K562 (cell line): ENCODE measurements around the gene ECT2. TPM values are rescaled to one million over a fixed set of nuclear protein-coding genes. Genes with fewer than 3 reads are reported as not detected.

ENCODE experiments used
- ATAC-seq: fragments of 200-7000 bp; cut with Tn5 transposase; 3 replicates; pipeline ENCODE4 v1.9.1; 2020; ENCODE audit warnings: moderate library complexity
- BruUV-seq: library from RNA; stranded (reverse); fragments of 400-500 nt; replicated peaks from 2 replicates; lab custom pipeline; 2021; lab: Mats Ljungman, UMichigan
- CTCF ChIA-PET: fragments of 300-600 bp; formaldehyde crosslinking; extraction: SDS; loops from one replicate; lab custom pipeline; 2021; ENCODE audit warnings: low intra/inter-chr PET ratio; lab: Yijun Ruan, JAX
- POLR2A ChIA-PET: fragments of 300-600, 350-650 bp; sonication (Branson Sonifier 250); formaldehyde crosslinking; extraction: SDS; loops from one replicate; lab custom pipeline; 2021; ENCODE audit warnings: antibody characterized with exemption, inconsistent platforms; lab: Yijun Ruan, JAX
- DNase-seq, 4 experiments: peaks; one replicate each; pipeline versions ENCODE4 v3.0.0 to v3.0.0-alpha.2; 2011 to 2018; ENCODE audit warnings: low spot score in 3 of 4, mixed read lengths in 3 of 4; ENCODE audit errors: extremely low read depth in 1 of 4
- FAIRE-seq: peaks from 2 replicates; lab custom pipeline; 2011; peaks lifted over from hg19 to GRCh38; lab: Jason Lieb, UNC
- H2AFZ ChIP-seq: 2 replicates; pipeline ENCODE4 v1.6.0; 2011; ENCODE audit warnings: low read depth, low read length, control low read depth, inconsistent platforms
- H3K27ac ChIP-seq: fragments of 200-600 bp; 3 replicates; pipeline ENCODE4 v1.8.0; 2011; ENCODE audit warnings: low read depth, mild to moderate bottlenecking, control low read depth, inconsistent platforms, low read length, moderate library complexity, mixed read lengths; ENCODE audit errors: extremely low read depth
- H3K27me3 ChIP-seq, 2 experiments: fragments of 300-600 bp in 1 of 2; 2 replicates in 1 of 2; 3 replicates in 1 of 2; pipeline versions ENCODE4 v1.6.0 to v1.8.0; 2011; ENCODE audit warnings: inconsistent platforms in 2 of 2, low read length in 2 of 2, mild to moderate bottlenecking in 1 of 2, mixed read lengths in 1 of 2, moderate library complexity in 1 of 2; ENCODE audit not compliant: control insufficient read depth in 2 of 2, insufficient read depth in 2 of 2
- H3K36me3 ChIP-seq: fragments of 300-600 bp; 3 replicates; pipeline ENCODE4 v1.8.0; 2011; ENCODE audit warnings: mild to moderate bottlenecking, low read length, inconsistent platforms; ENCODE audit not compliant: control insufficient read depth, insufficient read depth
- H3K4me1 ChIP-seq, 2 experiments: fragments of 200-600 bp in 1 of 2; replicated peaks in 1 of 2; 2 replicates in 1 of 2; 3 replicates in 1 of 2; pipeline versions ENCODE4 v1.5.1 to v1.8.0; 2011; ENCODE audit warnings: inconsistent platforms in 2 of 2, low read length in 2 of 2, mild to moderate bottlenecking in 1 of 2, mixed read lengths in 1 of 2, moderate library complexity in 1 of 2; ENCODE audit not compliant: control insufficient read depth in 2 of 2, insufficient read depth in 2 of 2
- H3K4me2 ChIP-seq: 2 replicates; pipeline ENCODE4 v1.6.1; 2011; ENCODE audit warnings: low read length, control low read depth, inconsistent platforms, mixed read lengths; ENCODE audit not compliant: insufficient read depth
- H3K4me3 ChIP-seq: fragments of 200-600 bp; sonication (generic), shearing (Covaris generic); 2 replicates; pipeline ENCODE4 v1.5.1; 2016; ENCODE audit warnings: control low read depth, inconsistent platforms
- H3K79me2 ChIP-seq: fragments of 200-600 bp; 3 replicates; pipeline ENCODE4 v1.8.0; 2011; ENCODE audit warnings: low read length, inconsistent platforms; ENCODE audit not compliant: control insufficient read depth, insufficient read depth
- H3K9ac ChIP-seq, 2 experiments: 2 replicates each; pipeline versions ENCODE4 v1.6.0 to v1.6.1; 2011; ENCODE audit warnings: low read depth in 2 of 2, low read length in 2 of 2, control low read depth in 1 of 2, inconsistent platforms in 1 of 2, mild to moderate bottlenecking in 1 of 2, mixed read lengths in 1 of 2; ENCODE audit not compliant: insufficient read depth in 1 of 2
- H3K9me1 ChIP-seq: one replicate; pipeline ENCODE4 v1.6.0; 2011; ENCODE audit warnings: inconsistent platforms, mild to moderate bottlenecking, low read length, moderate library complexity; ENCODE audit not compliant: control insufficient read depth, insufficient read depth
- H3K9me3 ChIP-seq: replicated peaks from 2 replicates; pipeline ENCODE4 v1.5.1; 2011; ENCODE audit warnings: low read depth, low read length, inconsistent platforms; ENCODE audit not compliant: control insufficient read depth, insufficient read depth
- H4K20me1 ChIP-seq: replicated peaks from 2 replicates; pipeline ENCODE4 v1.6.1; 2011; ENCODE audit warnings: low read length, inconsistent platforms, mixed read lengths; ENCODE audit not compliant: control insufficient read depth, insufficient read depth
- NFIC ChIP-seq: fragments of 450-650 bp; IDR thresholded peaks from 2 replicates; pipeline ENCODE4 v1.6.1; 2017; ENCODE audit warnings: mild to moderate bottlenecking, inconsistent platforms
- SIN3B ChIP-seq: fragments of 450-650 bp; IDR thresholded peaks from 2 replicates; pipeline ENCODE4 v1.6.1; 2017; ENCODE audit warnings: low read depth, mild to moderate bottlenecking, moderate library complexity
- SMARCB1 ChIP-seq: IDR thresholded peaks from 2 replicates; pipeline ENCODE4 v1.6.1; 2011; ENCODE audit warnings: improper control_type of control experiment, low read depth; ENCODE audit not compliant: insufficient read length
- U2AF2 ChIP-seq: fragments of 200-400 bp; formaldehyde crosslinking; optimal IDR thresholded peaks from 2 replicates; pipeline ENCODE3; 2017; ENCODE audit warnings: low read depth, mild to moderate bottlenecking, low read length
- ZNF408 ChIP-seq: fragments of 250-450 bp; sonication (Bioruptor Pico); IDR thresholded peaks from 2 replicates; pipeline ENCODE4 v1.4.0; 2020; ENCODE audit warnings: low read depth, mild to moderate bottlenecking, moderate library complexity
- ZNF780A ChIP-seq: fragments of 250-450 bp; sonication (Bioruptor Pico); IDR thresholded peaks from 2 replicates; pipeline ENCODE4 v1.5.0; 2021; ENCODE audit warnings: mild to moderate bottlenecking
- WGBS: fragments of 100-300 bp; shearing (Covaris generic); methylation state at CpG from one replicate; pipeline ENCODE4 v1.1.6; 2016; ENCODE audit warnings: low coverage, mixed read lengths; ENCODE audit not compliant: insufficient coverage; ENCODE audit errors: missing lambda C conversion rate; 5-methylcytosine and 5-hydroxymethylcytosine counted together
- in situ Hi-C: fragments of 300-500 bp; cut with MboI; formaldehyde crosslinking; loops from 4 replicates; pipeline ENCODE4 v1.15.0; 2018; ENCODE audit warnings: inconsistent platforms, mixed read lengths
- intact Hi-C: fragments of 100-400 bp; cut with micrococcal nuclease; formaldehyde crosslinking; loops from 2 replicates; pipeline ENCODE4 v1.14.2; 2022
- polyA plus RNA-seq, 8 experiments: library from polyadenylated mRNA; depleted of rRNA in 4 of 8; stranded (reverse) in 5 of 8; unstranded in 3 of 8; fragments of >200 nt; fragmentation: Nextera tagmentation in 2 of 8; fragmentation: Illumina TruSeq in 1 of 8; extraction: Ambion mirVana in 2 of 8; extraction: Trizol in 1 of 8; gene quantifications; 2 replicates each; pipeline versions ENCODE4 v1.2.1 to v1.2.3, GENCODE V29; 2011 to 2014; ENCODE audit warnings: inconsistent platforms in 1 of 8, missing spikeins in 1 of 8
- total RNA-seq, 7 experiments: library from RNA; depleted of rRNA in 6 of 7; stranded (reverse); fragments of >200 nt in 6 of 7; fragmentation: Illumina TruSeq in 2 of 7; extraction: Trizol in 2 of 7; gene quantifications; 2 replicates each; pipeline versions ENCODE4 v1.2.1 to v1.2.3, GENCODE V29; 2011 to 2021; ENCODE audit warnings: low replicate concordance in 1 of 7

ECT2 gene
- total and polyA plus RNA-seq, 9 of the 15 experiments (the other 6 are each of a cell fraction or from before 2014, with no cell fraction given): 19.0 to 53.0 (median 36.5) TPM

DNA sequence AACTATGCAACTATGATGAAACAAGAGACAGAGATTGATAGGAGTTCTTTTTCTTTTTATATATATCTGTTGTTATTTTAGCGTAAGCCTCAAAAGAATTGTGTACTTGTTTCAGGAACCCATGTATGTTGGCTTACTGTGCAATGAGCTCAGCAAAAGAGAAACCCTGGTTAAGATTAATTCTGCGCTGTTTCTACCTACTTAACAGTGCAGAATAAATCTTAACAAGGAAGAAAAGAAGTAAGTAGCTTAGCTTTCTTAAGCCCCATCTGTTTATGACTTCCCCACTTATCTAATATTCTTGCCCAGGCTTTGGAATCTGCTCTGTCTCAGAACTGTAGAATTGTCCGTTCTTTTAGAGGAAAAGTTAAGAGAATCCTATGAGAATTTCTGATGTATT is 27.4 kb downstream of the ECT2 start (continued):
- no peak for TF ChIP-seq SMARCB1

GRCh38 chr3:172782235-172782634 is 31.7 kb downstream of the ECT2 start:
- TF ChIP-seq ZNF408 (no peak), U2AF2 (no peak), NFIC (peak; percentile 76), ZNF780A (CRISPR knock-in tag) (no peak), SIN3B (no peak)
- Histone ChIP-seq H3K9me1 (no peaks in the 10 kb centered on the region), H3K4me3 (no peak overlapping the region), H3K27me3 (no peaks in the 10 kb centered on the region), H3K9ac (no peak overlapping the region), H2AFZ (no peak overlapping the region), H3K36me3 (peaks cover 72% of the 10 kb centered on the region), H4K20me1 (no peaks in the 10 kb centered on the region), H3K4me1 (no peaks in the 10 kb centered on the region), H3K9me3 (no peaks in the 10 kb centered on the region), H3K4me2 (no peak overlapping the region), H3K27ac (no peak overlapping the region), H3K79me2 (no peaks in the 10 kb centered on the region)
- intact Hi-C loops: no loop called here
- 92% methylated on average over 2 of the region's 2 CpGs for WGBS
- in situ Hi-C loops: no loop called here
- ATAC-seq (no peak), FAIRE-seq (no peak), DNase-seq (no peak)
- ChIA-PET POLR2A (no interaction called here), CTCF (no interaction called here)
- BruUV-seq: no TSS peak
